K562 (cell line): Measurements from ENCODE around the gene FBXO27. TPM values are rescaled to one million over a fixed set of nuclear protein-coding genes. Genes with fewer than 3 reads are reported as not detected.

Experiments
- CC2D1A ChIP-seq: fragments of 450-650 bp; IDR thresholded peaks from 2 replicates; pipeline ENCODE4 v1.6.1; 2017; ENCODE audit warnings: mild to moderate bottlenecking
- E2F3 ChIP-seq: fragments of 250-450 bp; sonication (Bioruptor Pico); IDR thresholded peaks from 2 replicates; pipeline ENCODE4 v1.4.0; 2020; ENCODE audit warnings: mild to moderate bottlenecking
- IRF1 ChIP-seq: sonication (generic); formaldehyde crosslinking; IDR thresholded peaks from 2 replicates; pipeline ENCODE4 v1.8.0; 2022; ENCODE audit warnings: missing genetic modification reagents, mild to moderate bottlenecking, borderline replicate concordance
- KDM5B ChIP-seq: fragments of 200-600 bp; sonication (generic); IDR thresholded peaks from 2 replicates; pipeline ENCODE4 v1.6.1; 2012; ENCODE audit warnings: low read depth, mild to moderate bottlenecking, moderate library complexity, low read length, control low read depth, inconsistent platforms; ENCODE audit not compliant: insufficient replicate concordance
- MAX ChIP-seq: sonication (generic); formaldehyde crosslinking; IDR thresholded peaks from 2 replicates; pipeline ENCODE4 v1.9.0; 2022; ENCODE audit warnings: mild to moderate bottlenecking, missing genetic modification reagents
- RBM25 ChIP-seq: fragments of 200-400 bp; formaldehyde crosslinking; IDR thresholded peaks from 2 replicates; pipeline ENCODE4 v1.6.1; 2018; ENCODE audit warnings: low read length, low read depth, moderate library complexity; ENCODE audit not compliant: severe bottlenecking
- SMARCA5 ChIP-seq: fragments of 450-650 bp; IDR thresholded peaks from 2 replicates; pipeline ENCODE4 v1.6.1; 2016
- SOX6 ChIP-seq: fragments of 450-650 bp; IDR thresholded peaks from 2 replicates; pipeline ENCODE4 v1.6.1; 2014; ENCODE audit warnings: mild to moderate bottlenecking
- TEAD4 ChIP-seq, 2 experiments: sonication (generic) in 1 of 2; formaldehyde crosslinking in 1 of 2; IDR thresholded peaks; 2 replicates each; pipeline versions ENCODE4 v1.6.1 to v1.8.0; 2012 to 2022; ENCODE audit warnings: borderline replicate concordance in 1 of 2, inconsistent platforms in 1 of 2, low read length in 1 of 2, mild to moderate bottlenecking in 1 of 2, missing genetic modification reagents in 1 of 2
- UBTF ChIP-seq, 2 experiments: IDR thresholded peaks; 2 replicates each; pipeline ENCODE4 v1.6.1; 2012; ENCODE audit warnings: improper control_type of control experiment in 2 of 2, low read depth in 2 of 2, low read length in 2 of 2, borderline replicate concordance in 1 of 2
- YY1 ChIP-seq, 3 experiments: IDR thresholded peaks; 2 replicates each; pipeline ENCODE4 v1.6.1; 2011; ENCODE audit warnings: low read length in 2 of 3, mild to moderate bottlenecking in 2 of 3, moderate library complexity in 2 of 3, borderline replicate concordance in 1 of 3, control low read depth in 1 of 3, low read depth in 1 of 3; ENCODE audit not compliant: insufficient read depth in 3 of 3, insufficient replicate concordance in 2 of 3, control insufficient read depth in 1 of 3, insufficient read length in 1 of 3; ENCODE audit errors: extremely low read depth in 1 of 3
- ZMIZ1 ChIP-seq, 2 experiments: fragments of 150-350 bp in 1 of 2; IDR thresholded peaks; 2 replicates each; pipeline ENCODE4 v1.6.1; 2012 to 2016; ENCODE audit warnings: low read depth in 2 of 2, low read length in 2 of 2, mild to moderate bottlenecking in 1 of 2, moderate library complexity in 1 of 2
- polyA plus RNA-seq, 8 experiments: library from polyadenylated mRNA; depleted of rRNA in 4 of 8; stranded (reverse) in 5 of 8; unstranded in 3 of 8; fragments of >200 nt; fragmentation: Nextera tagmentation in 2 of 8; fragmentation: Illumina TruSeq in 1 of 8; extraction: Ambion mirVana in 2 of 8; extraction: Trizol in 1 of 8; gene quantifications; 2 replicates each; pipeline versions ENCODE4 v1.2.1 to v1.2.3, GENCODE V29; 2011 to 2014; ENCODE audit warnings: inconsistent platforms in 1 of 8, missing spikeins in 1 of 8
- total RNA-seq, 7 experiments: library from RNA; depleted of rRNA in 6 of 7; stranded (reverse); fragments of >200 nt in 6 of 7; fragmentation: Illumina TruSeq in 2 of 7; extraction: Trizol in 2 of 7; gene quantifications; 2 replicates each; pipeline versions ENCODE4 v1.2.1 to v1.2.3, GENCODE V29; 2011 to 2021; ENCODE audit warnings: low replicate concordance in 1 of 7

The FBXO27 gene
- total and polyA plus RNA-seq, 9 of the 15 experiments (the other 6 are each of a cell fraction or from before 2014, with no cell fraction given): 1.8 to 11.0 (median 6.3) TPM

GRCh38 chr19:38975214-38975860 is 57.0 kb downstream of the FBXO27 start, which contains the start of gene FBXO17 (continued):
- TF ChIP-seq KDM5B (no peak), YY1 (IDR thresholded peaks at IDR 0.05; ENCODE audit: borderline replicate concordance in 1 of 3, control insufficient read depth in 1 of 3, extremely low read depth in 1 of 3, insufficient read depth in 3 of 3, insufficient read length in 1 of 3, insufficient replicate concordance in 2 of 3, low read depth in 1 of 3, low read length in 2 of 3) (peak in 1 of 3 experiments; percentile 20), UBTF (IDR thresholded peaks at IDR 0.05; ENCODE audit: borderline replicate concordance in 1 of 2, low read depth in 2 of 2, low read length in 2 of 2) (0 out of 4 replicates have a peak, but pooled peaks have one; percentile 36 to 48), TEAD4 (IDR thresholded peaks at IDR 0.05; ENCODE audit: low read length) (no peak), TEAD4 (CRISPR knock-in tag; IDR thresholded peaks at IDR 0.05; ENCODE audit: borderline replicate concordance) (no peak), E2F3 (CRISPR knock-in tag) (0 out of 2 replicates have a peak, but pooled peaks have one; percentile 43), RBM25 (peak; percentile 61), CC2D1A (no peak), MAX (CRISPR knock-in tag) (peak; percentile 90), SOX6 (no peak), SMARCA5 (no peak), IRF1 (CRISPR knock-in tag) (no peak), ZMIZ1 (IDR thresholded peaks at IDR 0.05; ENCODE audit: low read depth in 2 of 2, low read length in 2 of 2) (no peak)
